ENCODE measurements around the gene RACGAP1. TPM values are rescaled to one million over a fixed set of nuclear protein-coding genes. Genes with fewer than 3 reads are reported as not detected.

RACGAP1 gene
- total RNA-seq, 1 experiment from 2014 or later = 152 TPM

- peak; percentile 20 to 56 for DNase-seq
- peaks cover 13% of the 10 kb centered on the region for H3K36me3 ChIP-seq
- no peaks in the 10 kb centered on the region for H3K9me3 ChIP-seq (replicated peaks)
- H3K4me1 ChIP-seq = peaks cover 13% of the 10 kb centered on the region
- H3K4me3 ChIP-seq = peak overlapping the region; percentile 92
- H3K27ac ChIP-seq = peak overlapping the region; percentile 91
- no peaks in the 10 kb centered on the region for H3K27me3 ChIP-seq
Measured at GRCh38 chr12:50024805-50025186, 498 bp downstream of the RACGAP1 start.

DNA sequence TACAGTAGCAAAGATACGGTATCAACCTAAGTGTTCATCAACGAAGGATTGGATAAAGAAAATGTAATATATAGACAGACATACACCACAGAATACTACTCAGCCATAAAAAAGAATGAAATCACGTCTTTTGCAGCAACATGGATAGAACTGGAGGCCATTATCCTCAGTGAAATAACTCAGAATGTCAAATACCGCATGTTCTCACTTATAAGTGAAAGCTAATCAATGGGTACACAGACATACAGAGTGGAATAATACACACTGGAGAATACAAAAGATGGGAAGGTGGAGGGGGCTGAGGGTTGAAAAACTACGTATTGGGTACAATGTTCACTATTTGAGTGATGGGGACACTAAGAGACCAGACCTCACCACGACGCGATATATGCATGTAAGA lies 1.1 kb downstream of the RACGAP1 start:
- H3K27me3 ChIP-seq = no peaks in the 10 kb centered on the region
- peak overlapping the region; percentile 92 for H3K4me3 ChIP-seq
- H3K27ac ChIP-seq = no peak overlapping the region; the same call in 1 of the 2 replicates
- H3K36me3 ChIP-seq = peaks cover 16% of the 10 kb centered on the region
- H3K9me3 ChIP-seq (replicated peaks) = no peaks in the 10 kb centered on the region
- DNase-seq = no peak
- peaks cover 13% of the 10 kb centered on the region for H3K4me1 ChIP-seq

- Histone ChIP-seq H3K27me3 (no peaks in the 10 kb centered on the region), H3K4me3 (no peak overlapping the region), H3K9me3 (replicated peaks) (no peaks in the 10 kb centered on the region), H3K27ac (no peak overlapping the region), H3K4me1 (peaks cover 13% of the 10 kb centered on the region), H3K36me3 (peaks cover 19% of the 10 kb centered on the region)
- DNase-seq = no peak
Measured at GRCh38 chr12:50022903-50023302, 2.4 kb downstream of the RACGAP1 start.

GRCh38 chr12:50021031-50021430 lies 4.3 kb downstream of the RACGAP1 start:
- DNase-seq = peak in 1 of 2 experiments; percentile 53
- no peak overlapping the region for H3K27ac ChIP-seq
- H3K27me3 ChIP-seq = no peaks in the 10 kb centered on the region
- no peak overlapping the region for H3K4me3 ChIP-seq
- H3K4me1 ChIP-seq = peaks cover 15% of the 10 kb centered on the region
- H3K36me3 ChIP-seq = peaks cover 34% of the 10 kb centered on the region
- no peaks in the 10 kb centered on the region for H3K9me3 ChIP-seq (replicated peaks)

DNA sequence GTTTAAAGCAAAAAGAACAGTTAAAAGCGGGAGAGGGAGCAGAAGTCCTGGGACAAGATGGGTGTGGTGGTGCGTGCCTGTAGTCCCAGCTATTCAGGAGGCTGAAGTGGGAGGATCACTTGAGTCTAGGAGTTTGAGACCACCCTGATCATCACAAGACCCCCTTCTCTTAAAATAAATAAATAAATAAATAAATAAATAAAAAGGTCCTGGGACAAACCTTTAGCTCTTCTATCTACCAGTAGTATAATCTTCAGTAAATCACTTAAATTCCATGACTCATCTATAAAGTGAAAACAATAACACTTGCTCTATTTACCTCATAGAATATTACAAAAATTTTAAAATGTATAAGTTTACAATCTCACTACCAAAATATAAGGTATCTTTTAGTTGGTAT lies 5.8 kb downstream of the RACGAP1 start:
- no peak overlapping the region for H3K27ac ChIP-seq

DNA sequence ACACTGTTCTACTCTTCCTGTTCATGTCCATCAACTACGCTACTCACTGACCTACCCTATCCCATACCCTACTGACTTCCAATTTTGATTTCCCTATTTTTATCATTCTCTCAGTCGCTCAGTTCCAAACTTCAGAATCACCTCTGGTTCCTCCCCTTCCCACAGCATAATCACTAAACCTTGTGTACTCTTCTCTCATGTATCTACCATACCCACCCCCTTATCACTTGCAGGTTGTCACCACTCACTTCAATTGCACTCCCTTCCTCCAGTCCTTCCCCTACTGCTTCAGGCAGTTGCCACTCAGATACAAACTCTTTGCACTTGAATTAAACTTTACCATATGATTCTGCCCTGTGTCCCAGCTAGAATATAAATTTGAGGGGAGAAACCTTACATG lies 6.3 kb downstream of the RACGAP1 start:
- Histone ChIP-seq H3K27ac (no peak overlapping the region), H3K9me3 (replicated peaks) (no peaks in the 10 kb centered on the region), H3K36me3 (peaks cover 51% of the 10 kb centered on the region), H3K4me3 (no peak overlapping the region), H3K27me3 (no peaks in the 10 kb centered on the region), H3K4me1 (peaks cover 15% of the 10 kb centered on the region)
- no peak for DNase-seq

More for the DNA sequence above, 5.8 kb downstream of the RACGAP1 start:
- H3K36me3 ChIP-seq = peaks cover 46% of the 10 kb centered on the region
- H3K4me1 ChIP-seq = peaks cover 15% of the 10 kb centered on the region
- no peaks in the 10 kb centered on the region for H3K27me3 ChIP-seq
- H3K4me3 ChIP-seq = no peak overlapping the region
- H3K9me3 ChIP-seq (replicated peaks) = no peaks in the 10 kb centered on the region
- DNase-seq = no peak

GRCh38 chr12:50018154-50018553 lies 7.1 kb downstream of the RACGAP1 start:
- Histone ChIP-seq H3K4me1 (peaks cover 15% of the 10 kb centered on the region), H3K27me3 (no peaks in the 10 kb centered on the region), H3K9me3 (replicated peaks) (no peaks in the 10 kb centered on the region), H3K27ac (no peak overlapping the region), H3K4me3 (no peak overlapping the region), H3K36me3 (peaks cover 54% of the 10 kb centered on the region)
- DNase-seq = no peak

DNA sequence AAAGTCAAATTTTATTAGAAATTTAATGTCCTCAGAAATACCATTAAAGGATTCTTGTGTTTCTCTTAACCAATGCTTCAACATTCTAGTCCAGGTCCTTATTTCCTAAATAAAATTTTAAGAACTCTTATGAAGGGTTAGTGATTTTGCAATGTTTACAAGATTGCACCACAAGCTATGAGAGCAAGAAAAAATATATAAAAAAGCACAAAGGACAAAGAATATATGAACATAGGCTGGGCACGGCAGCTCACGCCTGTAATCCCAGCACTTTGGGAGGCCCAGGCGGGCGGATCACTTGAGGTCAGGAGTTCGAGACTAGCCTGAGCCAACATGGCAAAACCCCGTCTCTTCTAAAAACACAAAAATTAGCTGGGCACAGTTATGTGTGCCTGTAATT lies 7.7 kb downstream of the RACGAP1 start:
- Histone ChIP-seq H3K4me1 (peaks cover 15% of the 10 kb centered on the region), H3K9me3 (replicated peaks) (no peaks in the 10 kb centered on the region), H3K36me3 (peaks cover 55% of the 10 kb centered on the region), H3K4me3 (no peak overlapping the region), H3K27ac (no peak overlapping the region), H3K27me3 (no peaks in the 10 kb centered on the region)
- DNase-seq = no peak

GRCh38 chr12:50016501-50017475 lies 8.5 kb downstream of the RACGAP1 start:
- Histone ChIP-seq H3K36me3 (peaks cover 62% of the 10 kb centered on the region), H3K4me3 (no peak overlapping the region), H3K27me3 (no peaks in the 10 kb centered on the region), H3K4me1 (peaks cover 14% of the 10 kb centered on the region), H3K27ac (no peak overlapping the region), H3K9me3 (replicated peaks) (no peaks in the 10 kb centered on the region)
- DNase-seq = no peak

DNA sequence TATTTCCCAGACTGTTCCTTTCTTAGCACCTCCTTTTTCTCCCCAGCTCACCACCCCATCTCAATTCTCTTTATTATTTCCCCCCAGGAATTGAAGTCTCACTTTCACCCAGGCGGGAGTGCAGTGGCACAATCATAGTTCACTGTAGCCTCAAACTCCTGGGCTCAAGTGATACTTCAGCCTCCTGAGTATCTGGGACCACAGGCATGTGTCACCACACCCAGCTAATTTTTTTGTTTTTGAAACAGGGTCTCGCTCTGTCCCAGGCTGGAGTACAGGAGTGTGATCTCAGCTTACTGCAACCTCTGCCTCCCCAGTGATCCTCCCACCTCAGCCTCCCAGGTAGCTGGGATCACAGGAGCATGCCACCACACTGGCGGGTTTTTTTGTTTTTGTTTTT lies 11.0 kb downstream of the RACGAP1 start:
- Histone ChIP-seq H3K4me1 (0 out of 2 replicates have a peak, but pooled peaks cover 2% of the 10 kb centered on the region), H3K27ac (no peak overlapping the region), H3K27me3 (no peaks in the 10 kb centered on the region), H3K4me3 (no peak overlapping the region), H3K9me3 (replicated peaks) (no peaks in the 10 kb centered on the region), H3K36me3 (peaks cover 77% of the 10 kb centered on the region)
- no peak for DNase-seq

DNA sequence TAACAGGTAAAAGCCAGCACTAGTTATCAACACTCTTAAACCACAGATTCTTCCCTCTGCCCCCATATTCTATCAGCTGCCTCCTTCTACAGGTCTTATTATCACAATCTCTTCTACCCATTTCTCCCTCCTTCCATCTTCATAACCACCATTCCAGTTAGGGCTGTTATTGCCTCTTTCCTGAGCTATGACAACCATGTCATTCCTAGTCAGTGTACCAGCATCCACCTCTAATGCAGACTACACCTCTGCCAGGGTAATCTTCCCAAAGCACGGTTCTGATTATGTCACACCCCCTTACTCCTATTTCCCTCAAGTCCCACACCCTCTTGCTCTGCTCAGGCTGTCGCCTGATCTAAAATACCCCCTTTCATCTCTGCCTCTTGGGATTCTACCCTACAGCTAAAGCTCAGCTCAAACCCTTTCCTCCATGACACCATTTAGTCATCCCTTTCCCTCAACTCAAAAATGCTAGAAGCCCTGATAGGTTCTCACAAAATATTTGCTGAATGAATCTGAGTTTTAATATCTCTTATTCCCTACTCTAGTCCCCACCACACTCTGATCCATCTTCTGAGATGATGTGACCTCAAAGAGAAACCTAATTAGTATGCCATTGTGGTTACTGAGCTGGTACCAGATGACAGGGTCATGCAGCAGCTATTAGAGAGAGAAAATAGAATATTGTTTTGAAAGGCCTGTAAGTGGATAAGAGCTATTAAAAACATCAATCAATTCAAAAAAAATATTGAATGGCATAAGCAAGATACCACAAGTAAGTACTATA lies 11.7 kb downstream of the RACGAP1 start:
- H3K4me1 ChIP-seq = 0 out of 2 replicates have a peak, but pooled peaks cover 2% of the 10 kb centered on the region
- H3K27ac ChIP-seq = no peak overlapping the region
- no peak for DNase-seq
- peaks cover 80% of the 10 kb centered on the region for H3K36me3 ChIP-seq
- no peaks in the 10 kb centered on the region for H3K9me3 ChIP-seq (replicated peaks)
- no peaks in the 10 kb centered on the region for H3K27me3 ChIP-seq
- H3K4me3 ChIP-seq = no peak overlapping the region

DNA sequence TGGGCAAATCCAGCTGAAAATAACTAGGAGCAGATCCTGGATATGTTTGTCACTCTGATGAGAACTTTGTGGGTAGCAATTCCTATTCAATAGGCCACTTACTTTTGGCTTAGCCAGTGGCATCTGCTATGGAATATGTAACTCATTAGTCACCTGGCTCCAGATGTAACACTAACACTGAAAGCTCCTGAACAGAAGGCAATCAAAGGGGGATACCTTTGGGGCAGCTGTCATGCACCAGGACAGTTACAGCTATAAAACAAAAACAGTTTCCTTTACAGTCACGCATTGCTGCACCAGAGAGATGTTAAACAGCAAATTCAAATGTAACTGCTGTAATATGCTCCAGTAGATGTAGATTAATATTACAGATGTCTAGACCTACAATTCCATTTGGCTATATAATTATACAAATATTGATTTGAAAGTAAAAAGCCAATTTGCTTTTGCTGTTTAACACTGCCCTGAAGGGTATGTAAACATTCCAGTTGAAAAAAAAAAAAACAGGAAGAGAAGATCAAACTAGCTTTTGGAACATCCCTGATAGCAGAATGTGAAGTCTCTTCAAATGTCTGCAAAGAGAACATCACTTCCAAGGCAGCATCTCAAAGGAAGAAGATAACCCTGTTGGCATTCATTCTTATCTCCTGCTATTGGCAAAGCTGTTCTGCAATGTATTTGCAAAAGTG lies 18.4 kb downstream of the RACGAP1 start:
- no peak for DNase-seq
- Histone ChIP-seq H3K36me3 (peaks cover 83% of the 10 kb centered on the region), H3K27me3 (no peaks in the 10 kb centered on the region), H3K4me1 (peaks cover 4% of the 10 kb centered on the region), H3K27ac (no peak overlapping the region), H3K9me3 (replicated peaks) (no peaks in the 10 kb centered on the region), H3K4me3 (no peak overlapping the region)

DNA sequence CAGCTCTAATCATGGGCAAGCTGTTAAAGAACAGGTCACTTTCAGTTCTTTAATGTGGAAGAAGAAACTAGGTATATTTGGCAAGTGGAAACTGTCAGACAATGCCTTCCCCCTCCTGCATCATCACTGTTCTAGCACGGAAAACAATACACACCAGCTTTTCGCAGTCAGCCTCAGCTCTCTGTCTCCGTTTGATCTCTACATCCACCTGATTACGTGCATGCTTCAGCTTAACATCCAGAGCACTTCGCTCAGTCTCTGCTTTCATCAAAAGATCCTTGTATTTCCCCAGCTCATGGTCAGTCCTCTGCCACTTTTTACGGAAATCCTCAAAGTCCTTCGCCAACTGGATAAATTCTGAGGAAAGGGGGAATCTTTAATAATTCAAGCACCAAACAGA lies 19.0 kb downstream of the RACGAP1 start:
- Histone ChIP-seq H3K4me1 (peaks cover 4% of the 10 kb centered on the region), H3K9me3 (replicated peaks) (no peaks in the 10 kb centered on the region), H3K36me3 (peaks cover 84% of the 10 kb centered on the region), H3K27ac (no peak overlapping the region), H3K4me3 (no peak overlapping the region), H3K27me3 (no peaks in the 10 kb centered on the region)
- DNase-seq = no peak

DNA sequence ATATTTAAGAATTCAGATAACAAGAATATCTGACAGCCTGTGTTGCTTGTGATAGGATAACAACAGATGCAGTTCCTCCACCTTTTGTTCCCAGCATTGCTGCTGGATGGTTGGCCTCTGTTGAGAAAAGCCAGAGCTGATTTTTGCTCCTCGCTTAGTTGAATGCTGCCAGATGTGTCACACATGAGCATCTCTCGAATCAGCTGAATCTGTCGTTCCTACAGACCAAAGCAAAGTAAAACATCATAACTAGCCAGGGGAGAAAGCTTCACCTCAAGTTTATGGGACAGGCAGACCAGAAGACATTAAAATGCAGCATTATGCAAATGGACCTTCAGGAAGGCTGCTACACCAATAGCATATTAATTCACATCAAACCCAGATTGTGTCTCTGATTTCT lies 20.1 kb downstream of the RACGAP1 start:
- peaks cover 4% of the 10 kb centered on the region for H3K4me1 ChIP-seq
- H3K9me3 ChIP-seq (replicated peaks) = no peaks in the 10 kb centered on the region
- no peak for DNase-seq
- peaks cover 85% of the 10 kb centered on the region for H3K36me3 ChIP-seq
- H3K4me3 ChIP-seq = no peak overlapping the region
- H3K27ac ChIP-seq = no peak overlapping the region
- H3K27me3 ChIP-seq = no peaks in the 10 kb centered on the region

Measured in SJCRH30 (cell line).